NOMO-1 treated with dmso at 0.1 percent for 144 hours (cell line): ENCODE measurements around the gene SNTG2.
A peak's percentile ranks its signal among the peaks of the same experiment; 100 is the strongest.

ENCODE experiments used
- DNase-seq: peaks from one replicate; lab custom pipeline; 2025; ENCODE audit not compliant: unreplicated experiment; lab: John Stamatoyannopoulos, UW

Gene SNTG2

GRCh38 chr2:987789-988188 lies 37.1 kb downstream of the SNTG2 start:
- DNase-seq = no peak

DNA sequence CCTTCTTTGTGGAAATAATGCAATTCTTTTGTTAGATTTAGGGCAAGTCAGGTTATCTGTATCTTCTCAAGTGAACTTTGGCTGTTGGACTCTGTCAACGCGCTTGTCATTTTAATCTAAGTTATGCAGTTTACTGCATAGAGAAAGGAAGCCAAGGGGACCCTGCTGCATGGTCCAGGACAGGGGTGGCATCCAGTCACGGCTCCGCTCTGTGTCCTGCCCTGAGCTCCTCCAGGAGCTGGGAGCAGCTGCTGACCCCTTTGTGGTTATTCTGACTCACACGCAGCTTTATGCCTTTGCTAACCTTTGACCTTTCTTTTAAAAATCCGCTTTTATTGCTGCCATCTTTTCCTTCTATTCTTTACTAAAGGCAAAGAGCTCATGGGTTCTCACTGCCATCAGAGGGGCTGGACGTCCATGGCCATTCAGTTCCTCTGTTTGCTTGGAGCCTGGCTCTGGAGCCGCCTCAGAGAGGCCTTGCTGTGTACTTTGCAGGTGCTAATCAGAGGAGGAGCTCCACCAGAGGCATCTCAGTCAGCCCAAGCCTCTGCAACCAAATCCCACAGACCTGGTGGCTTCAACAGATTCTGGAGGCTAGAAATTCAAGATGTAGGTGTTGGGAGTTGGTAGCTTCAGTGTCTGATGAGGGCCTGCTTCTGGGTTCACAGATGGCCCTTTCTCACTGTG lies 39.3 kb downstream of the SNTG2 start:
- no peak for DNase-seq

GRCh38 chr2:990970-991369 lies 40.3 kb downstream of the SNTG2 start:
- DNase-seq = no peak

- no peak for DNase-seq
Observed at GRCh38 chr2:1002350-1002749, 51.7 kb downstream of the SNTG2 start.

- DNase-seq = no peak
Observed at GRCh38 chr2:1004398-1004797, 53.7 kb downstream of the SNTG2 start.

DNA sequence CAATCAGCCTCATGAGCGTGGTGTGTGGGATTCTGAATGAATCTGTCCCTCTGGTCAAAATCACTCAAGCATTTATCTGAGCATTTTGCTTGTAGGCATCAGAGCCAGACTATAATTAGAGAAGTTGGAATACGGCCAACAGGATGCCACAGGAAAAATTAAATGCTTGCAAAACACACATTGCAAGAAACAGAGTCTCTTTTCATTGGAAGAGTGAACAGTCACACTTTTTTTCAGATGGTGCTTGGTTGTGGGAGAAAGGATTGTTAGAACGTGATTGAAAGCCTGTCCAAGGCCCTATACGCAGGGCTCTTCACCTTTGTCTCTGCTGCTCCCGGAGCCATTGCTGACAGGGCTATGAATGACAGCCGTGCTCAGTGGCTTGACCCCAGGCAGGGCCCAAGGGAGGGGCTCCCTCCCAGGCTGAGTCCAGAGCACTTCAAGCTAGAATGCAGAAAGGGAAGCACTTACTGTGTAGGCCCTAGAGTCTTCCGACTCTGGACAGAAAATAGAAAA lies 59.8 kb downstream of the SNTG2 start:
- DNase-seq = peak; percentile 12

- DNase-seq = no peak
Observed at GRCh38 chr2:1011006-1011405, 60.4 kb downstream of the SNTG2 start.

DNA sequence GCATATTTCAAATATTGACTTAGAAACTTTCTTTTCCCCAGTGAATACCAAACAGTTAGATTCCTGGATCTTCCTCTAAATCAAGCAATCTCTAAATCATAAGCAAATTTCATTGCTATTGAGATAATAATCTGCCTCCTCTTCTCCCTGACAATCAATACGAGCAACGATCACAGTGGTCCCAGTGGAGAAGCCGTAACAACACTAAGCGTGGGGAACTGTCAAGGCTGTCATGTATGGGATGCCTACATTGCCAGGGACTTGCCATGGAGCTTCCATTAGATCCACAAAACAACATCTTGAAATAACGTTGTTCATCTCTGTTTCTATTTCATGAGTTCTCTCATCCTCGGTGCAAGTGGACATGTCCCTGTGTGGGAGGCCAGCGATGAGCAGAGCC lies 61.3 kb downstream of the SNTG2 start:
- no peak for DNase-seq

GRCh38 chr2:1014802-1015201 lies 64.2 kb downstream of the SNTG2 start:
- DNase-seq = no peak

DNA sequence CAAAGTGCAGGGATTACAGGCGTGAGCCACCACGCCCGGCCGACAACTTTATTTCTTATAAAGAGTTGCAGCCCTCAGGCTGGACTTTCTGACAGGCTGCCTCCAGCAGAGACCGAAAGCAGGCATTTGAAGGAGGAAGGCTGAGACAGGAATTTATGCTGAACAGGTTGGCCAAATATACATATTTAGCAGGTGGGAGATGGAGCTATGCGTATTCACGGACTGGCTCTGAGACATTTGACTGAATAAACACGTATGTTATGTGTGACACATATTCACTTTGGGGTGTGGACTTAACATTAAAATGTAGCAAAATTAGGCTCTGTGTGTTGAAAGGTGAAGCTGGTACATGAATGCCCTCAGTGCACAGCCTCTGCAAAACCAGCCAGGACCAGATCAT lies 65.9 kb downstream of the SNTG2 start:
- DNase-seq = no peak

GRCh38 chr2:1017827-1018226 lies 67.2 kb downstream of the SNTG2 start:
- no peak for DNase-seq

- no peak for DNase-seq
Observed at GRCh38 chr2:1020206-1020605, 69.6 kb downstream of the SNTG2 start.

DNA sequence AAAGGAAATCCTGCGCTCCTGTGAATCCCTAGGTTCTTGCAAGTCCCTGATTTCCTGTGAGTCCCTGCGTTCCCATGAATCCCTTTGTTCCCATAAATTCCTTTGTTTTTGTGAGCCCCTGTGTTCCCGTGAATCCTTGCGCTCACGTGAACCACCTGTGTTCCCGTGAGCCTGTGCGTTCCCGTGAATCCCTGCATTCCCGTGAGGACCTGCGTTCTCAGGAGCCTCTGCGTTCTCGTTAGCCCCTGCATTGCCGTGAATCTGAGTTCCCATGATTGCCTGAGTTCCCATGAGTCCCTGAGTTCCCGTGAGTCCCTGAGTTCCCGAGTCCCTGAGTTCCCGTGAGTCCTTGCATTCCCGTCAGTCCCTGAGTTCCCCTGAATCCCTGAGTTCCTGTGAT lies 71.5 kb downstream of the SNTG2 start:
- no peak for DNase-seq

- DNase-seq = no peak
Observed at GRCh38 chr2:1024981-1025380, 74.3 kb downstream of the SNTG2 start.

DNA sequence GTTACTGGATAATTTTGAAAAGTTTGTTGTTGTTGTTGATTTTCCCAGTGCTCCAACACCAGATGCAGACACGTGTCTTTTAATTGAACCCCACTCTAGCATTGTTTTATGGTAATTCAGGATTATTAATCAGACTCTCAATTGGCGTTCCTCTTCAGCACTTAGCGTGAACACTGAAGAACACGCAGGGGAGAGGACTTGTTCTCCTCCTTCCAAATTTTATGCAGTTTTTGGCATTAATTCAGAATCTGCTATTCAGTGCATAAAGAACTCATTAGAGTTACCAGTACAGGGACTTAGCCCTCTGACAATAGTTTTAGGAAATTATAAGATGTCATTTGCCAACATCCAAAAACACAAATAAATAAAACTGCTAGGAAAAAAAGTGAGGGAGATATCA lies 75.5 kb downstream of the SNTG2 start:
- no peak for DNase-seq

DNA sequence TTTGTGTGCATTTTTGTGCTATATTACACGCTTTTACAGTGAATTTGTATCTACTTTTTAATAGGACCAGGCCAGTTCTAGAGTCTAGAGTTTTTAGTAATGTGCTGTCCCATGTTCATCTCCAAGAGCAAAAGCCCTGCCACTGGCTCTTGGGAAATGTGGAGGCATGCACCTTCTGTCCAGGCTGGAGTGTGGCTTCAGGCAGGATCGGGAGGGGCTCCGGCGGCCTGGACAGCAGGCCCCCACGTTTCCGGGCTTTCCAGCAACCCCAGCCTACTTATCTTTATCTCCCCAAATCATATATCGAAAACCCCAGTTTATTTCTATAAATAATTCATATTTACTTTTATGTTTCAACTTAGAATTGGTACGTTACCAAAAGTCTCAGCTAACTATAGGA lies 78.2 kb downstream of the SNTG2 start:
- no peak for DNase-seq

- DNase-seq = no peak
Observed at GRCh38 chr2:1032030-1032429, 81.4 kb downstream of the SNTG2 start.

DNA sequence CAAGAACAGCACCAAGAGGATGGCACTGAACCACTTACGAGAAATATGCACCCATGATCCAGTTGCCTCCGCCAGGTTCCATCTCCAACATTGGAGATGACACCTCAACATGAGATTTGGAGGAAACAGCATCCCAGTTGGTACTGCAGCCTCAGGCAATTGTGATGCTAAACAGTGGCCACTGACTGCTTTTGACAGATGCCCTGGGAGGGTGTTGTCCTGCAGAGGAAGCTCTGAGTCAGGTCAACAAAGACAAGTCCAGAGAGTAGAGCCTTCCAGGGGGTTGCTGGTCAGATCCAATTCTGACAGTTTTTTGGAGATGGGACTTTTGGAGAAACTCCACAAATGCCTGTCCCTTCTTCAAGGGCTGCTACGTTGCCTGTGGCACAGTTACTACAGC lies 82.4 kb downstream of the SNTG2 start:
- no peak for DNase-seq

GRCh38 chr2:1037066-1037465 lies 86.4 kb downstream of the SNTG2 start:
- DNase-seq = no peak

DNA sequence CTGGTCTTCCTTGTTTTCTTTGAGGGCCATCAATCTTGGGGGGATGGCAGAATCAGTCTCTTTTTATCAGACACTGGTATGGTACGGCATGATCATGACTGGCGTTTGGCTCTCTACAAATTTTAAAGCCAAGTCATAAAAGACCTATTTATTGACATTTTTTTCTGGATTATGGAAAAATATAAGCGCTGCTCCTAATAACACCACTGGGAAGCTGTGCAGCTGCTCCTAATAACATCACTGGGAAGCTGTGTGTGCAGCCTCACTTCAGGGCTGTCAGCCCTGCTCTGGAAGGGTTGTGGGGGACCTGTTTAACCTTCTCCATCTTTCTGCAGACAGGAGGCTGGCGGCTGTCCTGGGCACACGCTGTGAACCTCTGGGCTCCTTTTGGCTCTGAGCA lies 88.9 kb downstream of the SNTG2 start:
- no peak for DNase-seq

DNA sequence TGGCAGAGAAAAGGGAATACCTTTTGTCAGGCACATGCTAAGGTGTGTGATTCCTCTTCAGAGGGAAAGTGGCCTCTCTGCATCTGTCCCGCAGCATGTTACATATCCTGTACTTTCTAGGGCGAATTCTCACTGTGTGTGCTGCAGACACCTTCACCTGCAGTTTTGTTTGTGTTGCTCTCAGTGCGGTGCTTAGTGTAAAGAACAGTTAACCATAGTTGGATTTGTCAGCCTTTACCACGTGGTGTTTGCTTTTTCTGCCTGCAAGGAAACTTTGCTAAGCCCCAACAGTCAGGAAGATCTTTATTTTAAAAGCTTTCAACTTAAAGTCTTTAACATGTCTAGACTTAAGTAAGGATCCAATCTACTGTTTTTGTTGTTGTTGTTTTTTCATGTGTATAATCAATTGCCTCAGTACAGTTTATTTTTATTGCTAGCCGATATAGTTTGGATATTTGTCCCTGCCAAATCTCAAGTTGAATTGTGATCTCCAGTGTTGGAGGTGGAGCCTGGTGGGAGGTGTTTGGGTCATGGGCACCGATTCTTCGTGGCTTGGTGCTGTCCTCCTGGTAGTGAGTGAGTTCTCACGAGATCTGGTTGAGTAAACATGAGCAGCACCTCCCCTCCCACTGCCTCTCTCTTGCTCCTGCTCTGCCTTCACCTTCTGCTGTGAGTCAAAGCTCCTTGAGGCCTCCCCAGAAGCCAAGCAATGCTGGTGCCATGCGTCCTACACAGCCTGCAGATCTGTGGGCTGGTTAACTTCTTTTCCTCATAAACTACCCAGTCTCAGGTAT lies 90.6 kb downstream of the SNTG2 start:
- no peak for DNase-seq

- DNase-seq = no peak
Observed at GRCh38 chr2:1045109-1045508, 94.5 kb downstream of the SNTG2 start.

DNA sequence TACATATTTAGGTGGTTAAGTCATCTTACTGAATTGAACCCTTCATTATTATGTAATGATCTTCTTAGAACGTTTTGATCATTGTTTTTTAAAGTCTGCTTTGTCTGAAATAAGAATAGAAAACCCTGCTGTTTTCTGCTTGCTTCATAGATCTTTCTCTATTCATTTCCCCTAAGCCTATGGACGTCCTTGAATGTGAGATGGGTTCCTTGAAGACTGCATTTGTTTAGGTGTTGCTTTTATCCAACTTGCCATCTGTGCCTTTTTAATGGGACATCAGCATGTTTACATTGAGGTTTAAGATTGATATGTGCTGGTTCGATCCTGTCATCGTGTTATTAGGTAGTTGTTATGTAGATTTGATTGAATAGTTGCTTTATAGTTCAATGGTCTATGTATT lies 95.4 kb downstream of the SNTG2 start:
- DNase-seq = no peak
